CD4-positive, alpha-beta memory T cell (primary cell): ENCODE measurements around the gene ZNF462. TPM values are rescaled to one million over a fixed set of nuclear protein-coding genes. Genes with fewer than 3 reads are reported as not detected.

Source experiments
- CTCF ChIA-PET: fragments of 350-600 bp; sonication (Branson Sonifier 250); formaldehyde crosslinking; loops from one replicate; lab custom pipeline; 2021; ENCODE audit warnings: inconsistent platforms; ENCODE audit not compliant: partially characterized antibody; lab: Charles Lee
- POLR2A ChIA-PET: fragments of 350-600 bp; sonication (Branson Sonifier 250); formaldehyde crosslinking; loops from one replicate; lab custom pipeline; 2021; ENCODE audit not compliant: partially characterized antibody; lab: Charles Lee
- DNase-seq, 5 donors: peaks; one replicate each; pipeline versions ENCODE4 v3.0.0 to v3.0.0-alpha.2; 2020 to 2022; ENCODE audit warnings: mixed read lengths in 1 of 5
- H3K27ac ChIP-seq: one replicate; pipeline ENCODE4 v1.7.0; 2013; ENCODE audit warnings: low read depth, low read length
- H3K27me3 ChIP-seq: 2 replicates; pipeline ENCODE4 v1.7.0; 2013; ENCODE audit warnings: mild to moderate bottlenecking, low read length, moderate library complexity; ENCODE audit not compliant: insufficient read depth
- H3K36me3 ChIP-seq: 2 replicates; pipeline ENCODE4 v1.7.0; 2013; ENCODE audit warnings: mild to moderate bottlenecking, low read length, moderate library complexity; ENCODE audit not compliant: insufficient read depth
- H3K4me1 ChIP-seq: 2 replicates; pipeline ENCODE4 v1.7.0; 2013; ENCODE audit warnings: mild to moderate bottlenecking, low read length, moderate library complexity; ENCODE audit not compliant: insufficient read depth
- H3K4me3 ChIP-seq, 2 donors: one replicate each; pipeline ENCODE4 v1.7.0; 2013; ENCODE audit warnings: low read length in 2 of 2, mild to moderate bottlenecking in 1 of 2
- H3K9me3 ChIP-seq, 2 donors: one replicate each; pipeline ENCODE4 v1.7.0; 2013; ENCODE audit warnings: low read length in 2 of 2, control low read depth in 1 of 2; ENCODE audit not compliant: control insufficient read depth in 1 of 2
- H3K27ac Mint-ChIP-seq, 7 donors: one replicate each; pipeline ENCODE4 v1.8.0; 2020 to 2021; ENCODE audit warnings: mixed read lengths in 7 of 7, mild to moderate bottlenecking in 6 of 7, inconsistent platforms in 3 of 7, moderate library complexity in 3 of 7
- H3K27me3 Mint-ChIP-seq, 2 donors: one replicate each; pipeline ENCODE4 v1.8.0; 2020 to 2021; ENCODE audit warnings: mixed read lengths in 2 of 2
- H3K36me3 Mint-ChIP-seq, 2 donors: one replicate each; pipeline ENCODE4 v1.8.0; 2020 to 2021; ENCODE audit warnings: mixed read lengths in 2 of 2, inconsistent platforms in 1 of 2, mild to moderate bottlenecking in 1 of 2
- H3K4me1 Mint-ChIP-seq, 4 donors: one replicate each; pipeline ENCODE4 v1.8.0; 2020 to 2021; ENCODE audit warnings: mixed read lengths in 4 of 4, mild to moderate bottlenecking in 1 of 4
- H3K4me3 Mint-ChIP-seq, 8 donors: one replicate each; pipeline ENCODE4 v1.8.0; 2020 to 2021; ENCODE audit warnings: mixed read lengths in 8 of 8, mild to moderate bottlenecking in 7 of 8, moderate library complexity in 6 of 8, inconsistent platforms in 3 of 8
- H3K9me3 Mint-ChIP-seq, 8 donors: one replicate each; pipeline ENCODE4 v1.8.0; 2020 to 2021; ENCODE audit warnings: mixed read lengths in 8 of 8, mild to moderate bottlenecking in 5 of 8, inconsistent platforms in 3 of 8, moderate library complexity in 1 of 8
- intact Hi-C: fragments of 100-400 bp; cut with micrococcal nuclease; formaldehyde crosslinking; loops from one replicate; pipeline ENCODE4 v1.15.1; 2023
- polyA plus RNA-seq, 2 donors: library from polyadenylated mRNA; unstranded; fragments of 300-500 nt; fragmentation: Illumina TruSeq; gene quantifications; one replicate each; pipeline ENCODE4 v1.2.3, GENCODE V29; 2021
- total RNA-seq, 2 experiments: library from RNA; stranded (reverse); gene quantifications; one replicate each; pipeline ENCODE4 v1.2.3, GENCODE V29; 2021

ZNF462 gene
- total and polyA plus RNA-seq, 4 experiments from 2014 or later: 1.0 to 2.8 (median 1.8) TPM; not detected in 1

- no peaks in the 10 kb centered on the region for H3K4me1 ChIP-seq
- Mint-ChIP-seq H3K27ac (no peak overlapping the region), H3K36me3 (no peaks in the 10 kb centered on the region), H3K27me3 (no peaks in the 10 kb centered on the region), H3K4me3 (no peak overlapping the region), H3K9me3 (peaks cover 0 to 8% (median 0%) of the 10 kb centered on the region in 8 donors), H3K4me1 (no peaks in the 10 kb centered on the region)
- no peak for DNase-seq
- no peaks in the 10 kb centered on the region for H3K36me3 ChIP-seq
- no peaks in the 10 kb centered on the region for H3K27me3 ChIP-seq
- H3K9me3 ChIP-seq: no peaks in the 10 kb centered on the region
- H3K27ac ChIP-seq: no peak overlapping the region
- intact Hi-C loops: no loop called here
- ChIA-PET CTCF (no interaction called here), POLR2A (no interaction called here)
- H3K4me3 ChIP-seq: no peak overlapping the region
These were observed 11.1 kb downstream of the ZNF462 start for GRCh38 chr9:106874031-106874430.

- Histone ChIP-seq H3K36me3 (no peaks in the 10 kb centered on the region), H3K4me1 (no peaks in the 10 kb centered on the region), H3K27me3 (no peaks in the 10 kb centered on the region), H3K27ac (no peak overlapping the region), H3K9me3 (no peaks in the 10 kb centered on the region), H3K4me3 (no peak overlapping the region)
- POLR2A ChIA-PET: no interaction called here
- no peak overlapping the region for H3K27ac Mint-ChIP-seq
- DNase-seq: no peak
- CTCF ChIA-PET: no interaction called here
- peaks cover 0 to 6% (median 0%) of the 10 kb centered on the region in 8 donors for H3K9me3 Mint-ChIP-seq
- intact Hi-C loops: no loop called here
- no peaks in the 10 kb centered on the region for H3K4me1 Mint-ChIP-seq
- H3K4me3 Mint-ChIP-seq: no peak overlapping the region
- no peaks in the 10 kb centered on the region for H3K27me3 Mint-ChIP-seq
- H3K36me3 Mint-ChIP-seq: no peaks in the 10 kb centered on the region
These were observed 11.7 kb downstream of the ZNF462 start for GRCh38 chr9:106874652-106875051.

- Histone ChIP-seq H3K36me3 (no peaks in the 10 kb centered on the region), H3K9me3 (no peaks in the 10 kb centered on the region), H3K27ac (no peak overlapping the region), H3K4me1 (no peaks in the 10 kb centered on the region), H3K27me3 (no peaks in the 10 kb centered on the region), H3K4me3 (no peak overlapping the region)
- Mint-ChIP-seq H3K4me1 (no peaks in the 10 kb centered on the region), H3K9me3 (peaks cover 0 to 4% (median 0%) of the 10 kb centered on the region in 8 donors), H3K27me3 (no peaks in the 10 kb centered on the region), H3K36me3 (no peaks in the 10 kb centered on the region), H3K4me3 (no peak overlapping the region), H3K27ac (no peak overlapping the region)
- intact Hi-C loops: no loop called here
- POLR2A ChIA-PET: no interaction called here
- no peak for DNase-seq
- CTCF ChIA-PET: no interaction called here
These were observed 12.6 kb downstream of the ZNF462 start for GRCh38 chr9:106875529-106875928.

GRCh38 chr9:106877345-106877744 lies 14.4 kb downstream of the ZNF462 start:
- H3K27me3 Mint-ChIP-seq: no peaks in the 10 kb centered on the region
- Histone ChIP-seq H3K4me1 (no peaks in the 10 kb centered on the region), H3K9me3 (no peaks in the 10 kb centered on the region), H3K27ac (no peak overlapping the region), H3K36me3 (no peaks in the 10 kb centered on the region), H3K4me3 (no peak overlapping the region), H3K27me3 (no peaks in the 10 kb centered on the region)
- ChIA-PET CTCF (interaction anchor here (1.1 kb wide), 1 partner anchor 11 kb away, joined by 3 read pairs; no protein-coding TSS in a partner anchor), POLR2A (no interaction called here)
- DNase-seq: no peak
- no peaks in the 10 kb centered on the region for H3K36me3 Mint-ChIP-seq
- no peaks in the 10 kb centered on the region for H3K4me1 Mint-ChIP-seq
- no peak overlapping the region for H3K4me3 Mint-ChIP-seq
- intact Hi-C loops: no loop called here
- H3K27ac Mint-ChIP-seq: no peak overlapping the region
- peaks cover 0 to 6% (median 0%) of the 10 kb centered on the region in 8 donors for H3K9me3 Mint-ChIP-seq

- Histone ChIP-seq H3K27ac (no peak overlapping the region), H3K9me3 (no peaks in the 10 kb centered on the region), H3K4me1 (no peaks in the 10 kb centered on the region), H3K27me3 (no peaks in the 10 kb centered on the region), H3K36me3 (no peaks in the 10 kb centered on the region), H3K4me3 (no peak overlapping the region)
- intact Hi-C loops: no loop called here
- ChIA-PET CTCF (interaction anchor here (1.1 kb wide), 1 partner anchor 10 kb away, joined by 3 read pairs; no protein-coding TSS in a partner anchor), POLR2A (no interaction called here)
- DNase-seq: no peak
- peaks cover 0 to 6% (median 2%) of the 10 kb centered on the region in 8 donors for H3K9me3 Mint-ChIP-seq
- H3K27ac Mint-ChIP-seq: peak overlapping the region in 2 of 7 donors; percentile 7 to 8
- H3K27me3 Mint-ChIP-seq: no peaks in the 10 kb centered on the region
- no peak overlapping the region for H3K4me3 Mint-ChIP-seq
- H3K36me3 Mint-ChIP-seq: no peaks in the 10 kb centered on the region
- H3K4me1 Mint-ChIP-seq: no peaks in the 10 kb centered on the region
These were observed 15.3 kb downstream of the ZNF462 start for GRCh38 chr9:106878081-106878837.

GRCh38 chr9:106878934-106879333 lies 16.0 kb downstream of the ZNF462 start:
- Histone ChIP-seq H3K9me3 (no peaks in the 10 kb centered on the region), H3K4me1 (no peaks in the 10 kb centered on the region), H3K27me3 (no peaks in the 10 kb centered on the region), H3K27ac (no peak overlapping the region), H3K4me3 (no peak overlapping the region), H3K36me3 (no peaks in the 10 kb centered on the region)
- H3K27ac Mint-ChIP-seq: peak overlapping the region in 2 of 7 donors; percentile 8 to 65
- H3K36me3 Mint-ChIP-seq: no peaks in the 10 kb centered on the region
- CTCF ChIA-PET: no interaction called here
- no peaks in the 10 kb centered on the region for H3K27me3 Mint-ChIP-seq
- H3K9me3 Mint-ChIP-seq: peaks cover 0 to 6% (median 2%) of the 10 kb centered on the region in 8 donors
- peak in 1 of 5 donors; percentile 17 for DNase-seq
- no peak overlapping the region for H3K4me3 Mint-ChIP-seq
- intact Hi-C loops: no loop called here
- POLR2A ChIA-PET: no interaction called here
- H3K4me1 Mint-ChIP-seq: no peaks in the 10 kb centered on the region

GRCh38 chr9:106879439-106879882 lies 16.5 kb downstream of the ZNF462 start:
- no peak for DNase-seq
- no peak overlapping the region for H3K27ac Mint-ChIP-seq
- intact Hi-C loops: no loop called here
- peaks cover 0 to 6% (median 2%) of the 10 kb centered on the region in 8 donors for H3K9me3 Mint-ChIP-seq
- Histone ChIP-seq H3K27ac (no peak overlapping the region), H3K27me3 (no peaks in the 10 kb centered on the region), H3K36me3 (no peaks in the 10 kb centered on the region), H3K9me3 (no peaks in the 10 kb centered on the region), H3K4me3 (no peak overlapping the region), H3K4me1 (no peaks in the 10 kb centered on the region)
- CTCF ChIA-PET: no interaction called here
- no peak overlapping the region for H3K4me3 Mint-ChIP-seq
- POLR2A ChIA-PET: no interaction called here
- no peaks in the 10 kb centered on the region for H3K4me1 Mint-ChIP-seq
- no peaks in the 10 kb centered on the region for H3K36me3 Mint-ChIP-seq
- no peaks in the 10 kb centered on the region for H3K27me3 Mint-ChIP-seq
